ENCODE data around the gene IFNL4.

Gene IFNL4

DNA sequence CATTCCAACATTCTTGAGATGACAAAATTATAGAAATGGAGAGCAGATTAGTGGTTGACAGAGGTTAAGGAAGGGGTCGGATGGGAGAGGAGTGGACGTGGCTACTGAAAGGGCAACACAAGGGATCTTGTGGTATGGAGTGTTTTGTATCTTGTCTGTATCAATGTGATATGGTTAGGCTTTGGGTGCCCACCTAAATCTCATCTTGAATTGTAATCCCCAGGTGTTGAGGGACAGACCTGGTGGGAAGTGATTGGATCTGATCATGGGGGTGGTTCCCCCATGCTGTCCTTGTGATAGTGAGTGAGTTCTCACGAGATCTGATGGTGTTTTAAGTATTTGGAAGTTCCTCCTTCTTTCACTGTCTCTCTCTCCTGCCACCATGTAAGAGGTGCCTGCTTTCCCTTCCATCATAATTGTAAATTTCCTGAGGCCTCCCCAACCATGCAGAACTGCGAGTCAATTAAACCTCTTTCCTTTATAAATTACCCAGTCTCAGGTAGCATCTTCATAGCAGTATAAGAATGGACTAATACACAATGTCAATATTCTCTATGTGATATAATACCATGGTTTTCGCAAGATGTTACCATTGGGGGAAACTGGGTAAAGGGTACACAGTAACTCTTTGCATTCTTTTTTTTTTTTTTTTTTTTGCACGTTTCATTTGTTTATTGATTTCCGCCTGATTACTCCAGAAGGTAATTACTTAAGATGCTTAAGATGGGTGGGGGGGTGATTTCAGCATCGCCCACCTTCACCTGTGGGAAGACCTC lies 4.9 kb upstream of the IFNL4 start:
- TF ChIP-seq, protein P1, sequence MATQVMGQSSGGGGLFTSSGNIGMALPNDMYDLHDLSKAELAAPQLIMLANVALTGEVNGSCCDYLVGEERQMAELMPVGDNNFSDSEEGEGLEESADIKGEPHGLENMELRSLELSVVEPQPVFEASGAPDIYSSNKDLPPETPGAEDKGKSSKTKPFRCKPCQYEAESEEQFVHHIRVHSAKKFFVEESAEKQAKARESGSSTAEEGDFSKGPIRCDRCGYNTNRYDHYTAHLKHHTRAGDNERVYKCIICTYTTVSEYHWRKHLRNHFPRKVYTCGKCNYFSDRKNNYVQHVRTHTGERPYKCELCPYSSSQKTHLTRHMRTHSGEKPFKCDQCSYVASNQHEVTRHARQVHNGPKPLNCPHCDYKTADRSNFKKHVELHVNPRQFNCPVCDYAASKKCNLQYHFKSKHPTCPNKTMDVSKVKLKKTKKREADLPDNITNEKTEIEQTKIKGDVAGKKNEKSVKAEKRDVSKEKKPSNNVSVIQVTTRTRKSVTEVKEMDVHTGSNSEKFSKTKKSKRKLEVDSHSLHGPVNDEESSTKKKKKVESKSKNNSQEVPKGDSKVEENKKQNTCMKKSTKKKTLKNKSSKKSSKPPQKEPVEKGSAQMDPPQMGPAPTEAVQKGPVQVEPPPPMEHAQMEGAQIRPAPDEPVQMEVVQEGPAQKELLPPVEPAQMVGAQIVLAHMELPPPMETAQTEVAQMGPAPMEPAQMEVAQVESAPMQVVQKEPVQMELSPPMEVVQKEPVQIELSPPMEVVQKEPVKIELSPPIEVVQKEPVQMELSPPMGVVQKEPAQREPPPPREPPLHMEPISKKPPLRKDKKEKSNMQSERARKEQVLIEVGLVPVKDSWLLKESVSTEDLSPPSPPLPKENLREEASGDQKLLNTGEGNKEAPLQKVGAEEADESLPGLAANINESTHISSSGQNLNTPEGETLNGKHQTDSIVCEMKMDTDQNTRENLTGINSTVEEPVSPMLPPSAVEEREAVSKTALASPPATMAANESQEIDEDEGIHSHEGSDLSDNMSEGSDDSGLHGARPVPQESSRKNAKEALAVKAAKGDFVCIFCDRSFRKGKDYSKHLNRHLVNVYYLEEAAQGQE (IDR thresholded peaks at IDR 0.05; ENCODE audit: insufficient read depth in 1 of 2, low read depth in 2 of 2, low read length in 2 of 2): no peak
- no peak for TF ChIP-seq FOXP2 (optimal IDR thresholded peaks at IDR 0.05; ENCODE audit: borderline replicate concordance, extremely low read depth, extremely low read length, insufficient read depth)
- TF ChIP-seq POLR2AphosphoS5 (IDR thresholded peaks at IDR 0.05; ENCODE audit: low read depth, low read length): no peak
- no peak for TF ChIP-seq SIN3A (IDR thresholded peaks at IDR 0.05; ENCODE audit: borderline replicate concordance, insufficient read depth, low read length)
- TF ChIP-seq TAF1 (IDR thresholded peaks at IDR 0.05; ENCODE audit: borderline replicate concordance, insufficient read depth, low read length): no peak

DNA sequence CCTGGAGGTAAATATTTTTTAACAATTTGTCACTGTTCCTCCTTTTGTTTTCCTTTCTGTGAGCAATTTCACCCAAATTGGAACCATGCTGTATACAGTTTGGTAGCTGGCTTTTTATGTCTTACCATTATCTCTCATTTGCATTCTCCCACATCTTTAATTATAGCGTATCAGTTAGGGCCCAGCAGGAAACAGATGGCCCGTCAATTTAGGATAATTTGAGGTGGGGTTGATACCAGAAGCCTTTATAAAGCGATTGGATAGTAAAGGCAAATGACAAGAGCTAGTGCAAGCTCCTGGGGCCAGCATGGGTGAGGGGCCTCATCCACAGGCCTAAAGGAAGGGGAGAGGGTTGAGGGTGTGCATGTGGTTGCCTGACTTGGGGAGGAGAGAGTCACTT lies 3.8 kb upstream of the IFNL4 start:
- TF ChIP-seq POLR2AphosphoS5 (IDR thresholded peaks at IDR 0.05; ENCODE audit: low read depth, low read length): no peak
- TF ChIP-seq TAF1 (IDR thresholded peaks at IDR 0.05; ENCODE audit: borderline replicate concordance, insufficient read depth, low read length): no peak
- TF ChIP-seq, protein P1 (IDR thresholded peaks at IDR 0.05; ENCODE audit: insufficient read depth in 1 of 2, low read depth in 2 of 2, low read length in 2 of 2): no peak
- no peak for TF ChIP-seq FOXP2 (optimal IDR thresholded peaks at IDR 0.05; ENCODE audit: borderline replicate concordance, extremely low read depth, extremely low read length, insufficient read depth)
- TF ChIP-seq SIN3A (IDR thresholded peaks at IDR 0.05; ENCODE audit: borderline replicate concordance, insufficient read depth, low read length): no peak

- TF ChIP-seq, protein P1 (IDR thresholded peaks at IDR 0.05; ENCODE audit: insufficient read depth in 1 of 2, low read depth in 2 of 2, low read length in 2 of 2): no peak
- TF ChIP-seq TAF1 (IDR thresholded peaks at IDR 0.05; ENCODE audit: borderline replicate concordance, insufficient read depth, low read length) (no peak), FOXP2 (optimal IDR thresholded peaks at IDR 0.05; ENCODE audit: borderline replicate concordance, extremely low read depth, extremely low read length, insufficient read depth) (no peak), POLR2AphosphoS5 (IDR thresholded peaks at IDR 0.05; ENCODE audit: low read depth, low read length) (no peak), SIN3A (IDR thresholded peaks at IDR 0.05; ENCODE audit: borderline replicate concordance, insufficient read depth, low read length) (no peak)
These were observed 3.2 kb upstream of the IFNL4 start for GRCh38 chr19:39251846-39252245.

DNA sequence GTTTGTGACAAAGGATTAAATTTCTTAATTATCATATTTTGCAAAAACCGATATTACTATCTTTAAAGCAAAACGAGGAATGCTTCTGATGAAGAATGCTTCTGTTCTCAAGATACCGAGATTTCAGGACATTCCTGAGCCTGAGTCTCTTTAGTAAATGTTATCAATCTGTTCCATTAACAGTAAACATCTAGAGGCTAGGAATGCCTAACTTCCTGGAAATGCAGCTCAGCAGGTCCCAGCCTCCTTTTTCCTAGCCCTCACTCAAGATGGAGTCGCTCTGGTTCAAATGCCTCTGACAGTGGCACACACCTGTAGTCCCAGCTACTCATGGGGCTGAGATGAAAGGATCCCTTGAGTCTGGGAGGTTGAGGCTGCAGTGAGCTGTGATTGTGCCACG lies 2.4 kb upstream of the IFNL4 start:
- TF ChIP-seq SIN3A (IDR thresholded peaks at IDR 0.05; ENCODE audit: borderline replicate concordance, insufficient read depth, low read length) (no peak), FOXP2 (optimal IDR thresholded peaks at IDR 0.05; ENCODE audit: borderline replicate concordance, extremely low read depth, extremely low read length, insufficient read depth) (no peak), TAF1 (IDR thresholded peaks at IDR 0.05; ENCODE audit: borderline replicate concordance, insufficient read depth, low read length) (no peak), POLR2AphosphoS5 (IDR thresholded peaks at IDR 0.05; ENCODE audit: low read depth, low read length) (no peak)
- TF ChIP-seq, protein P1 (IDR thresholded peaks at IDR 0.05; ENCODE audit: insufficient read depth in 1 of 2, low read depth in 2 of 2, low read length in 2 of 2): no peak
